ENCODE results near the gene PAFAH1B1. TPM values are rescaled to one million over a fixed set of nuclear protein-coding genes. Genes with fewer than 3 reads are reported as not detected.

Gene PAFAH1B1
- total and polyA plus RNA-seq, 10 of the 15 experiments (the other 5 are each of a cell fraction or from before 2014, with no cell fraction given) = 28.9 to 107 (median 49.1) TPM

DNA sequence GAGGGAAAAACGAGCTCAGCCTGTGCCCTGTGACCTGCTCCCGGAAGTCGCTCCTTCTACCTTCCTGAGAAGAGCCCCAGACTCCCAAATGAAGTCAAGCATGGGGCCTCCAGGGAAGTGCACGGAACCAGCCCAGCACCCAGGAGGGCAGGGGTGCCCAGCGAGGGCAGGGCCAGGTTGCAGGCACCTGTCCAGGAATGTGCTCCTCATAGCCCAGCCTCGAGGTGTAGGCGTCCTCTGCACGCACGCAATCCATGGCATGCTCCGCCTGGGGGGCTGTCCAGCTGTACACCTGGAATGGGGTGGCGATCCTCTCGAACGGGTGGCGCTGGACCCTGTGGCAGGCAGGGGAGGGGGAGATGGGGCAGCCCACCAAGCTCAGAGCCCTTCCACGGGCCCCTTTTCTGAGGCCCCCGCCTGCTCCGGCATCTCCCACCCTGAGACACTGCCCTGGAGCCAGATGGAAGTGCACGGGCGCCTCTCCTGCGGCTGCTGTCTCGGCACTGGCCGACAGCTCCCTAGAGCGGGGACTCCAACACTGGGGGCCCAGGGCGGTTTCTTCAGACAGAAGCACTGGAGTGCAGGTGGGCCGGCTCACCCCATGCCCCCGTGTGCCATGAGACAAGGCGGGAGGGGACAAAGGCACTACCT, 107.2 kb downstream of the PAFAH1B1 start:
- in situ Hi-C loops (cut with MboI) (no loop called here), intact Hi-C loops (cut with micrococcal nuclease; ENCODE audit: unreplicated experiment) (no loop called here)
- SMC1A ChIA-PET (ENCODE audit: uncharacterized antibody, unreplicated experiment) = no interaction called here
- RAD21 ChIA-PET (ENCODE audit: unreplicated experiment) = no interaction called here
- FAIRE-seq (no peak), ATAC-seq (no peak), DNase-seq (ENCODE audit: low read depth, low spot score) (no peak)
- POLR2A ChIA-PET = no interaction called here
- CTCF ChIA-PET = no interaction called here
- no peaks in the 10 kb centered on the region for H3K4me1 ChIP-seq (ENCODE audit: control insufficient read depth, insufficient read depth, low read length)
- no peak for TF ChIP-seq RUNX3 (IDR thresholded peaks at IDR 0.05; ENCODE audit: low read length)
- no peak for TF ChIP-seq PAX5 (IDR thresholded peaks at IDR 0.05; ENCODE audit: borderline replicate concordance, low read depth, low read length)
- TF ChIP-seq NFXL1 (IDR thresholded peaks at IDR 0.05; ENCODE audit: borderline replicate concordance) = no peak
- TF ChIP-seq TARDBP (IDR thresholded peaks at IDR 0.05; ENCODE audit: borderline replicate concordance) = no peak
- TF ChIP-seq, protein P1, sequence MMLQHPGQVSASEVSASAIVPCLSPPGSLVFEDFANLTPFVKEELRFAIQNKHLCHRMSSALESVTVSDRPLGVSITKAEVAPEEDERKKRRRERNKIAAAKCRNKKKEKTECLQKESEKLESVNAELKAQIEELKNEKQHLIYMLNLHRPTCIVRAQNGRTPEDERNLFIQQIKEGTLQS (IDR thresholded peaks at IDR 0.05; ENCODE audit: borderline replicate concordance, extremely low read depth, low read depth, low read length) = no peak
- TF ChIP-seq CBFB (IDR thresholded peaks at IDR 0.05; ENCODE audit: low read depth) = no peak
- TF ChIP-seq, protein P2, sequence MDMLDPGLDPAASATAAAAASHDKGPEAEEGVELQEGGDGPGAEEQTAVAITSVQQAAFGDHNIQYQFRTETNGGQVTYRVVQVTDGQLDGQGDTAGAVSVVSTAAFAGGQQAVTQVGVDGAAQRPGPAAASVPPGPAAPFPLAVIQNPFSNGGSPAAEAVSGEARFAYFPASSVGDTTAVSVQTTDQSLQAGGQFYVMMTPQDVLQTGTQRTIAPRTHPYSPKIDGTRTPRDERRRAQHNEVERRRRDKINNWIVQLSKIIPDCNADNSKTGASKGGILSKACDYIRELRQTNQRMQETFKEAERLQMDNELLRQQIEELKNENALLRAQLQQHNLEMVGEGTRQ (IDR thresholded peaks at IDR 0.05; ENCODE audit: borderline replicate concordance, low read depth, low read length) = no peak
- no peak for TF ChIP-seq YY1 (IDR thresholded peaks at IDR 0.05; ENCODE audit: low read depth, low read length)
- peaks cover 2% of the 10 kb centered on the region; the same call in 1 of the 2 replicates for H4K20me1 ChIP-seq (ENCODE audit: control insufficient read depth, insufficient read depth)
- H3K9me3 ChIP-seq (replicated peaks; ENCODE audit: control insufficient read depth, insufficient read depth, low read length) = no peaks in the 10 kb centered on the region
- no peak overlapping the region for H3K4me2 ChIP-seq (ENCODE audit: control insufficient read depth, insufficient read depth)
- H3K9ac ChIP-seq (ENCODE audit: control insufficient read depth, insufficient read depth, low read length) = no peak overlapping the region
- 90% methylated on average over 17 of the region's 27 CpGs for WGBS (ENCODE audit: insufficient coverage, insufficient replicate concordance, low lambda C conversion rate, missing lambda C conversion rate)
- H2AFZ ChIP-seq (ENCODE audit: control insufficient read depth, low read depth, low read length) = no peak overlapping the region
- H3K27ac ChIP-seq (ENCODE audit: control insufficient read depth, insufficient read depth) = no peak overlapping the region
- peaks cover 9 to 69% of the 10 kb centered on the region in 2 experiments; a peak in 3 of 4 replicates for H3K36me3 ChIP-seq (ENCODE audit: control insufficient read depth in 2 of 2, insufficient read depth in 2 of 2, low read length in 1 of 2)
- no peak overlapping the region for H3K4me3 ChIP-seq
- H3K27me3 ChIP-seq (replicated peaks in 1 of 2; ENCODE audit: control insufficient read depth in 2 of 2, insufficient read depth in 2 of 2, low read length in 1 of 2) = no peaks in the 10 kb centered on the region
- BruUV-seq (replicated peaks) = no TSS peak
- H3K79me2 ChIP-seq (ENCODE audit: control insufficient read depth, insufficient read depth, low read length) = peaks cover 6% of the 10 kb centered on the region
